HEK293 (cell line): ENCODE results near the gene LRRC46.

ENCODE experiments used
- GLI4 ChIP-seq: fragments of 450-650 bp; formaldehyde crosslinking; IDR thresholded peaks from 2 replicates; pipeline ENCODE4 v1.5.1; 2016; ENCODE audit warnings: missing biosample characterization, missing genetic modification characterization
- HOXD13 ChIP-seq: sonication (generic); formaldehyde crosslinking; IDR thresholded peaks from 2 replicates; pipeline ENCODE4 v1.8.0; 2022; ENCODE audit warnings: missing genetic modification reagents, borderline replicate concordance
- IKZF3 ChIP-seq: fragments of 450-650 bp; IDR thresholded peaks from 2 replicates; pipeline ENCODE4 v1.5.0; 2018; ENCODE audit warnings: missing biosample characterization, mild to moderate bottlenecking, missing genetic modification characterization, moderate library complexity
- SETDB1 ChIP-seq: IDR thresholded peaks from one replicate; pipeline ENCODE4 v1.6.1; 2017; ENCODE audit warnings: mild to moderate bottlenecking, low read length, moderate library complexity, mixed read lengths; ENCODE audit not compliant: insufficient read length
- TRIM28 ChIP-seq: IDR thresholded peaks from 2 replicates; pipeline ENCODE4 v1.6.1; 2011; ENCODE audit warnings: low read length, control low read depth, borderline replicate concordance
- ZBTB48 ChIP-seq: fragments of 450-650 bp; formaldehyde crosslinking; IDR thresholded peaks from 2 replicates; pipeline ENCODE4 v1.5.1; 2016; ENCODE audit warnings: missing biosample characterization, missing genetic modification characterization
- ZFP37 ChIP-seq: fragments of 450-650 bp; formaldehyde crosslinking; IDR thresholded peaks from 2 replicates; pipeline ENCODE4 v1.5.1; 2016; ENCODE audit warnings: missing biosample characterization, missing genetic modification characterization
- ZNF10 ChIP-seq: fragments of 450-650 bp; formaldehyde crosslinking; IDR thresholded peaks from 2 replicates; pipeline ENCODE4 v1.5.1; 2017; ENCODE audit warnings: missing biosample characterization, missing genetic modification characterization
- ZNF16 ChIP-seq: fragments of 450-650 bp; formaldehyde crosslinking; IDR thresholded peaks from 2 replicates; pipeline ENCODE4 v1.5.1; 2016; ENCODE audit warnings: low read depth, missing biosample characterization, missing genetic modification characterization
- ZNF174 ChIP-seq: fragments of 450-650 bp; formaldehyde crosslinking; IDR thresholded peaks from 2 replicates; pipeline ENCODE4 v1.5.0; 2017; ENCODE audit warnings: missing biosample characterization, mild to moderate bottlenecking, missing genetic modification characterization
- ZNF202 ChIP-seq: fragments of 450-650 bp; formaldehyde crosslinking; IDR thresholded peaks from 2 replicates; pipeline ENCODE4 v1.5.1; 2016; ENCODE audit warnings: missing biosample characterization, missing genetic modification characterization, borderline replicate concordance
- ZNF274 ChIP-seq, 2 experiments: fragments of 200-500 bp in 1 of 2; fragments of 450-650 bp in 1 of 2; sonication (Bioruptor generic) in 1 of 2; formaldehyde crosslinking in 1 of 2; IDR thresholded peaks; 2 replicates each; pipeline versions ENCODE4 v1.5.1 to v1.6.1; 2014 to 2016; ENCODE audit warnings: borderline replicate concordance in 1 of 2, inconsistent platforms in 1 of 2, low read length in 1 of 2, missing biosample characterization in 1 of 2, missing genetic modification characterization in 1 of 2
- ZNF335 ChIP-seq: fragments of 450-650 bp; formaldehyde crosslinking; conservative IDR thresholded peaks from 2 replicates; pipeline ENCODE4 v1.5.1; 2016; ENCODE audit warnings: missing biosample characterization, missing genetic modification characterization
- ZNF354C ChIP-seq: fragments of 450-650 bp; formaldehyde crosslinking; IDR thresholded peaks from 2 replicates; pipeline ENCODE4 v1.5.1; 2016; ENCODE audit warnings: missing biosample characterization, missing genetic modification characterization, low read depth, borderline replicate concordance
- ZNF404 ChIP-seq: fragments of 450-650 bp; formaldehyde crosslinking; IDR thresholded peaks from 2 replicates; pipeline ENCODE4 v1.5.1; 2017; ENCODE audit warnings: missing biosample characterization, missing genetic modification characterization
- ZNF416 ChIP-seq: fragments of 450-650 bp; formaldehyde crosslinking; IDR thresholded peaks from 2 replicates; pipeline ENCODE4 v1.5.1; 2016; ENCODE audit warnings: missing biosample characterization, missing genetic modification characterization
- ZNF433 ChIP-seq: fragments of 450-650 bp; formaldehyde crosslinking; IDR thresholded peaks from 2 replicates; pipeline ENCODE4 v1.5.1; 2016; ENCODE audit warnings: missing biosample characterization, missing genetic modification characterization, low read depth
- ZNF48 ChIP-seq: fragments of 450-650 bp; formaldehyde crosslinking; IDR thresholded peaks from 2 replicates; pipeline ENCODE4 v1.5.1; 2016; ENCODE audit warnings: missing biosample characterization, missing genetic modification characterization
- ZNF529 ChIP-seq: fragments of 450-650 bp; formaldehyde crosslinking; IDR thresholded peaks from 2 replicates; pipeline ENCODE4 v1.5.1; 2017; ENCODE audit warnings: missing genetic modification characterization, missing biosample characterization; ENCODE audit not compliant: insufficient replicate concordance
- ZNF629 ChIP-seq: fragments of 450-650 bp; formaldehyde crosslinking; IDR thresholded peaks from 2 replicates; pipeline ENCODE4 v1.5.1; 2017; ENCODE audit warnings: missing biosample characterization, missing genetic modification characterization
- ZNF776 ChIP-seq: fragments of 450-650 bp; formaldehyde crosslinking; IDR thresholded peaks from 2 replicates; pipeline ENCODE4 v1.5.0; 2017; ENCODE audit warnings: missing biosample characterization, missing genetic modification characterization, borderline replicate concordance
- ZSCAN16 ChIP-seq: fragments of 450-650 bp; formaldehyde crosslinking; IDR thresholded peaks from 2 replicates; pipeline ENCODE4 v1.5.1; 2016; ENCODE audit warnings: missing biosample characterization, missing genetic modification characterization
- TF ChIP-seq, protein P1 (sequence below): fragments of 450-650 bp; formaldehyde crosslinking; IDR thresholded peaks from 2 replicates; pipeline ENCODE4 v1.5.1; 2016; ENCODE audit warnings: missing biosample characterization, missing genetic modification characterization
- TF ChIP-seq, protein P2 (sequence below): fragments of 450-650 bp; formaldehyde crosslinking; IDR thresholded peaks from 2 replicates; pipeline ENCODE4 v1.5.1; 2016; ENCODE audit warnings: missing biosample characterization, missing genetic modification characterization
- TF ChIP-seq, protein P3 (sequence below): fragments of 450-650 bp; formaldehyde crosslinking; IDR thresholded peaks from 2 replicates; pipeline ENCODE4 v1.5.1; 2017; ENCODE audit warnings: missing biosample characterization, missing genetic modification characterization
- TF ChIP-seq, protein P4 (sequence below): fragments of 450-650 bp; formaldehyde crosslinking; IDR thresholded peaks from 2 replicates; pipeline ENCODE4 v1.5.1; 2017; ENCODE audit warnings: missing biosample characterization, missing genetic modification characterization
- TF ChIP-seq, protein P5 (sequence below): fragments of 450-650 bp; formaldehyde crosslinking; IDR thresholded peaks from 2 replicates; pipeline ENCODE4 v1.5.1; 2017; ENCODE audit warnings: missing biosample characterization, missing genetic modification characterization
- TF ChIP-seq, protein P6 (sequence below): fragments of 450-650 bp; formaldehyde crosslinking; IDR thresholded peaks from 2 replicates; pipeline ENCODE4 v1.5.1; 2017; ENCODE audit warnings: missing biosample characterization, missing genetic modification characterization

LRRC46 gene

DNA sequence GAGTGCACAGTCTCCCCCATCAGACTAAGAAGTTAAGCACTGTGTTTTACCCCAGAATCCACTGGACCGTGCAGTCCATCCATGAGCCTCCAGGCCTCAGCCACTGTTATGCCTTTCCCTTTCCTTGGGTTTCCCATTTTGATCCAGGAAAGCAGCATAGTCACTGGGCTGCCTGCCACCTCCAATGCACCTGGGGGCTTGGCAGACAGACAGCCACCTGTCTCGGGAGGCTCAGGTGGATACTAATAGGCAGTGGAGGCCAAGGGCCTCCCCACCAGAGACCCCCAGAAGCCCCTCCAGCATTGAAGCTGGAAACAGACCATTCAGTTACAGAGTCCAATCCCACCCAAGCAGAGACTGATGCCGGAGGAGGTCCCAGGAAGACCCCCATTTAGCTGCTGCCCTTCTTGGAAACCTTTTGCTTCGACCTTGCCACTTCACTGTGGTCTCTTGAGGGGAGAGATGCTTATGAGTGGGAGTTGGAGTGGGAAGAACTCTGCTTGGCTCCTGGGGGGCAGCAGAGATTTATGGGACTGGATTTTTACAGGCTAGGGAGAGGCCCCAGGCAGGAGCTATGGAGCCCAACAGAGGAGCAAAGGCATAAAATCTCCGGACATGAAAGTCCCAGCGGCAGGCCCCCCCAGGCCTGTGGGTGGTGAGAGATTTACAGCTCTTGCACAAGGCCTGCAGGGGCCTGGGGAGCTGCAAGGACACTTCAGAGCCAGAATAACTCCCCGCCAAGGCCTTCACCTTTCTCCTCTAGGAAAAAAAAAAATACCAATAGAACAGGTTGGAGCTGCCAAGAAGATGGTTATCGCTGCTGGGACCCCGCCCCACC is 52.3 kb downstream of the LRRC46 start (continued):
- no peak for TF ChIP-seq ZNF416 (tag by site-specific recombination)
- no peak for TF ChIP-seq ZNF433 (tag by site-specific recombination)
- TF ChIP-seq ZNF354C: no peak
- TF ChIP-seq, protein P1, sequence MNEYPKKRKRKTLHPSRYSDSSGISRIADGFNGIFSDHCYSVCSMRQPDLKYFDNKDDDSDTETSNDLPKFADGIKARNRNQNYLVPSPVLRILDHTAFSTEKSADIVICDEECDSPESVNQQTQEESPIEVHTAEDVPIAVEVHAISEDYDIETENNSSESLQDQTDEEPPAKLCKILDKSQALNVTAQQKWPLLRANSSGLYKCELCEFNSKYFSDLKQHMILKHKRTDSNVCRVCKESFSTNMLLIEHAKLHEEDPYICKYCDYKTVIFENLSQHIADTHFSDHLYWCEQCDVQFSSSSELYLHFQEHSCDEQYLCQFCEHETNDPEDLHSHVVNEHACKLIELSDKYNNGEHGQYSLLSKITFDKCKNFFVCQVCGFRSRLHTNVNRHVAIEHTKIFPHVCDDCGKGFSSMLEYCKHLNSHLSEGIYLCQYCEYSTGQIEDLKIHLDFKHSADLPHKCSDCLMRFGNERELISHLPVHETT: no peak
- TF ChIP-seq TRIM28: no peak
- TF ChIP-seq ZNF776 (tag by site-specific recombination): no peak
- TF ChIP-seq, protein P2, sequence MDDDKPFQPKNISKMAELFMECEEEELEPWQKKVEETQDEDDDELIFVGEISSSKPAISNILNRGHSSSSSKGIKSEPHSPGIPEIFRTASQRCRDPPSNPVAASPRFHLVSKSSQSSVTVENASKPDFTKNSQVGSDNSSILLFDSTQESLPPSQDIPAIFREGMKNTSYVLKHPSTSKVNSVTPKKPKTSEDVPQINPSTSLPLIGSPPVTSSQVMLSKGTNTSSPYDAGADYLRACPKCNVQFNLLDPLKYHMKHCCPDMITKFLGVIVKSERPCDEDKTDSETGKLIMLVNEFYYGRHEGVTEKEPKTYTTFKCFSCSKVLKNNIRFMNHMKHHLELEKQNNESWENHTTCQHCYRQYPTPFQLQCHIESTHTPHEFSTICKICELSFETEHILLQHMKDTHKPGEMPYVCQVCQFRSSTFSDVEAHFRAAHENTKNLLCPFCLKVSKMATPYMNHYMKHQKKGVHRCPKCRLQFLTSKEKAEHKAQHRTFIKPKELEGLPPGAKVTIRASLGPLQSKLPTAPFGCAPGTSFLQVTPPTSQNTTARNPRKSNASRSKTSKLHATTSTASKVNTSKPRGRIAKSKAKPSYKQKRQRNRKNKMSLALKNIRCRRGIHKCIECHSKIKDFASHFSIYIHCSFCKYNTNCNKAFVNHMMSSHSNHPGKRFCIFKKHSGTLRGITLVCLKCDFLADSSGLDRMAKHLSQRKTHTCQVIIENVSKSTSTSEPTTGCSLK (tag by site-specific recombination): no peak
- TF ChIP-seq, protein P3, sequence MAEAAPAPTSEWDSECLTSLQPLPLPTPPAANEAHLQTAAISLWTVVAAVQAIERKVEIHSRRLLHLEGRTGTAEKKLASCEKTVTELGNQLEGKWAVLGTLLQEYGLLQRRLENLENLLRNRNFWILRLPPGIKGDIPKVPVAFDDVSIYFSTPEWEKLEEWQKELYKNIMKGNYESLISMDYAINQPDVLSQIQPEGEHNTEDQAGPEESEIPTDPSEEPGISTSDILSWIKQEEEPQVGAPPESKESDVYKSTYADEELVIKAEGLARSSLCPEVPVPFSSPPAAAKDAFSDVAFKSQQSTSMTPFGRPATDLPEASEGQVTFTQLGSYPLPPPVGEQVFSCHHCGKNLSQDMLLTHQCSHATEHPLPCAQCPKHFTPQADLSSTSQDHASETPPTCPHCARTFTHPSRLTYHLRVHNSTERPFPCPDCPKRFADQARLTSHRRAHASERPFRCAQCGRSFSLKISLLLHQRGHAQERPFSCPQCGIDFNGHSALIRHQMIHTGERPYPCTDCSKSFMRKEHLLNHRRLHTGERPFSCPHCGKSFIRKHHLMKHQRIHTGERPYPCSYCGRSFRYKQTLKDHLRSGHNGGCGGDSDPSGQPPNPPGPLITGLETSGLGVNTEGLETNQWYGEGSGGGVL (tag by site-specific recombination): 0 out of 2 replicates have a peak, but pooled peaks have one; percentile 19
- no peak for TF ChIP-seq ZFP37 (tag by site-specific recombination)
- no peak for TF ChIP-seq ZNF48 (tag by site-specific recombination)
- TF ChIP-seq GLI4 (tag by site-specific recombination): no peak
- no peak for TF ChIP-seq SETDB1
- TF ChIP-seq ZNF629 (tag by site-specific recombination): no peak; the same call in 1 of the 2 replicates
- no peak for TF ChIP-seq ZNF10 (tag by site-specific recombination)
- TF ChIP-seq HOXD13 (CRISPR knock-in tag): no peak
- TF ChIP-seq, protein P4, sequence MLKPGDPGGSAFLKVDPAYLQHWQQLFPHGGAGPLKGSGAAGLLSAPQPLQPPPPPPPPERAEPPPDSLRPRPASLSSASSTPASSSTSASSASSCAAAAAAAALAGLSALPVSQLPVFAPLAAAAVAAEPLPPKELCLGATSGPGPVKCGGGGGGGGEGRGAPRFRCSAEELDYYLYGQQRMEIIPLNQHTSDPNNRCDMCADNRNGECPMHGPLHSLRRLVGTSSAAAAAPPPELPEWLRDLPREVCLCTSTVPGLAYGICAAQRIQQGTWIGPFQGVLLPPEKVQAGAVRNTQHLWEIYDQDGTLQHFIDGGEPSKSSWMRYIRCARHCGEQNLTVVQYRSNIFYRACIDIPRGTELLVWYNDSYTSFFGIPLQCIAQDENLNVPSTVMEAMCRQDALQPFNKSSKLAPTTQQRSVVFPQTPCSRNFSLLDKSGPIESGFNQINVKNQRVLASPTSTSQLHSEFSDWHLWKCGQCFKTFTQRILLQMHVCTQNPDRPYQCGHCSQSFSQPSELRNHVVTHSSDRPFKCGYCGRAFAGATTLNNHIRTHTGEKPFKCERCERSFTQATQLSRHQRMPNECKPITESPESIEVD (tag by site-specific recombination): no peak; the same call in 1 of the 2 replicates
- no peak for TF ChIP-seq ZNF202 (tag by site-specific recombination)
- TF ChIP-seq, protein P5, sequence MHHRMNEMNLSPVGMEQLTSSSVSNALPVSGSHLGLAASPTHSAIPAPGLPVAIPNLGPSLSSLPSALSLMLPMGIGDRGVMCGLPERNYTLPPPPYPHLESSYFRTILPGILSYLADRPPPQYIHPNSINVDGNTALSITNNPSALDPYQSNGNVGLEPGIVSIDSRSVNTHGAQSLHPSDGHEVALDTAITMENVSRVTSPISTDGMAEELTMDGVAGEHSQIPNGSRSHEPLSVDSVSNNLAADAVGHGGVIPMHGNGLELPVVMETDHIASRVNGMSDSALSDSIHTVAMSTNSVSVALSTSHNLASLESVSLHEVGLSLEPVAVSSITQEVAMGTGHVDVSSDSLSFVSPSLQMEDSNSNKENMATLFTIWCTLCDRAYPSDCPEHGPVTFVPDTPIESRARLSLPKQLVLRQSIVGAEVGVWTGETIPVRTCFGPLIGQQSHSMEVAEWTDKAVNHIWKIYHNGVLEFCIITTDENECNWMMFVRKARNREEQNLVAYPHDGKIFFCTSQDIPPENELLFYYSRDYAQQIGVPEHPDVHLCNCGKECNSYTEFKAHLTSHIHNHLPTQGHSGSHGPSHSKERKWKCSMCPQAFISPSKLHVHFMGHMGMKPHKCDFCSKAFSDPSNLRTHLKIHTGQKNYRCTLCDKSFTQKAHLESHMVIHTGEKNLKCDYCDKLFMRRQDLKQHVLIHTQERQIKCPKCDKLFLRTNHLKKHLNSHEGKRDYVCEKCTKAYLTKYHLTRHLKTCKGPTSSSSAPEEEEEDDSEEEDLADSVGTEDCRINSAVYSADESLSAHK: 0 out of 2 replicates have a peak, but pooled peaks have one; percentile 29
- TF ChIP-seq ZNF174 (tag by site-specific recombination): no peak
- TF ChIP-seq, protein P6, sequence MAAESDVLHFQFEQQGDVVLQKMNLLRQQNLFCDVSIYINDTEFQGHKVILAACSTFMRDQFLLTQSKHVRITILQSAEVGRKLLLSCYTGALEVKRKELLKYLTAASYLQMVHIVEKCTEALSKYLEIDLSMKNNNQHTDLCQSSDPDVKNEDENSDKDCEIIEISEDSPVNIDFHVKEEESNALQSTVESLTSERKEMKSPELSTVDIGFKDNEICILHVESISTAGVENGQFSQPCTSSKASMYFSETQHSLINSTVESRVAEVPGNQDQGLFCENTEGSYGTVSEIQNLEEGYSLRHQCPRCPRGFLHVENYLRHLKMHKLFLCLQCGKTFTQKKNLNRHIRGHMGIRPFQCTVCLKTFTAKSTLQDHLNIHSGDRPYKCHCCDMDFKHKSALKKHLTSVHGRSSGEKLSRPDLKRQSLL (tag by site-specific recombination): no peak
- TF ChIP-seq ZNF529: no peak
- 0 out of 2 replicates have a peak, but pooled peaks have one; percentile 33 for TF ChIP-seq ZNF335 (tag by site-specific recombination)
- no peak for TF ChIP-seq ZSCAN16 (tag by site-specific recombination)
- TF ChIP-seq ZNF16 (tag by site-specific recombination): no peak
- no peak for TF ChIP-seq ZNF274 (IDR thresholded peaks at IDR 0.05; ENCODE audit: low read length)
- no peak for TF ChIP-seq ZNF274 (tag by site-specific recombination; IDR thresholded peaks at IDR 0.05; ENCODE audit: borderline replicate concordance)
- no peak for TF ChIP-seq ZBTB48
- TF ChIP-seq ZNF404 (tag by site-specific recombination): no peak
- peak; percentile 53; the same call in 1 of the 2 replicates for TF ChIP-seq IKZF3 (tag by site-specific recombination)
